LNCAP (cell line): ENCODE results near the gene ARHGAP15.

ENCODE experiments used
- TF ChIP-seq, protein P1 (sequence below): fragments of 450-650 bp; IDR thresholded peaks from 2 replicates; pipeline ENCODE4 v1.5.1; 2017; ENCODE audit warnings: mild to moderate bottlenecking

The ARHGAP15 gene

DNA sequence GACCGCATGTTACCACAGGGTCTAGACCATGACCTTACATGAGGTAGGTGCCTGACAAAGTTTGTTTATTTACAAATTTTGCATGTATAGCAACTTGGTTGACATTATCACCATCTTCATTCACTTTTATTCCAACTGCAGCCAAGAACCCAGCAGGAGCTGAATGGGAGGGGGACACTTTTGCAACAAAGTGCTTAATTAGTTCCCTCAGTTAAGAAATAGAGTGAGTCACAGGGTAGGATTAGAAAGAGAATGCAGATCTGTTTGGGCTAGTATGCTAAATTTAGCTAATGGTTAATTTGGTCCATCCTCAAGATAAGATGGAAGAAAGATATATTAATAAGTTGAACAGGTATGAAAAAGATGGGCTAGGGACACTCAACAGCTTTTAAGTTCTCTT, 678.9 kb downstream of the ARHGAP15 start:
- TF ChIP-seq, protein P1, sequence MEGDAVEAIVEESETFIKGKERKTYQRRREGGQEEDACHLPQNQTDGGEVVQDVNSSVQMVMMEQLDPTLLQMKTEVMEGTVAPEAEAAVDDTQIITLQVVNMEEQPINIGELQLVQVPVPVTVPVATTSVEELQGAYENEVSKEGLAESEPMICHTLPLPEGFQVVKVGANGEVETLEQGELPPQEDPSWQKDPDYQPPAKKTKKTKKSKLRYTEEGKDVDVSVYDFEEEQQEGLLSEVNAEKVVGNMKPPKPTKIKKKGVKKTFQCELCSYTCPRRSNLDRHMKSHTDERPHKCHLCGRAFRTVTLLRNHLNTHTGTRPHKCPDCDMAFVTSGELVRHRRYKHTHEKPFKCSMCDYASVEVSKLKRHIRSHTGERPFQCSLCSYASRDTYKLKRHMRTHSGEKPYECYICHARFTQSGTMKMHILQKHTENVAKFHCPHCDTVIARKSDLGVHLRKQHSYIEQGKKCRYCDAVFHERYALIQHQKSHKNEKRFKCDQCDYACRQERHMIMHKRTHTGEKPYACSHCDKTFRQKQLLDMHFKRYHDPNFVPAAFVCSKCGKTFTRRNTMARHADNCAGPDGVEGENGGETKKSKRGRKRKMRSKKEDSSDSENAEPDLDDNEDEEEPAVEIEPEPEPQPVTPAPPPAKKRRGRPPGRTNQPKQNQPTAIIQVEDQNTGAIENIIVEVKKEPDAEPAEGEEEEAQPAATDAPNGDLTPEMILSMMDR = no peak

DNA sequence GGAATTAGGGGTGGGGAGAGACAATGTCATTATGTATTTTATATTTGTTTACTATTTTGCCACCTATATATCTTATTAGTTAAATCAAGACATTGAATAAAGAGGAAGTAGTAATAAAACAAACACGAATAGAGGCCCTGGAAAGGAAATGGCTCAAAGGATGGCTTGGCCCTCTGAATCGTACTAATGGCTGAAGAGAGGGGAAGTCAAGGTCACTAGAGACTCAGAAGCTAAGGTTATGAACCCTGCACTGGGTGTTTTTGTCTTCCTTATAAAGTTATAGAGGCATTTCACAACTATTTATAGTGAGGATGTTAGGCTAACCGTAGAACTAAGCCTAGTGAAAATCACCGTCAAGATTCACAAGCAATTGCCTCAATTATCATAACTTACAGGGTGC, 685.9 kb downstream of the ARHGAP15 start:
- TF ChIP-seq, protein P1 = no peak

DNA sequence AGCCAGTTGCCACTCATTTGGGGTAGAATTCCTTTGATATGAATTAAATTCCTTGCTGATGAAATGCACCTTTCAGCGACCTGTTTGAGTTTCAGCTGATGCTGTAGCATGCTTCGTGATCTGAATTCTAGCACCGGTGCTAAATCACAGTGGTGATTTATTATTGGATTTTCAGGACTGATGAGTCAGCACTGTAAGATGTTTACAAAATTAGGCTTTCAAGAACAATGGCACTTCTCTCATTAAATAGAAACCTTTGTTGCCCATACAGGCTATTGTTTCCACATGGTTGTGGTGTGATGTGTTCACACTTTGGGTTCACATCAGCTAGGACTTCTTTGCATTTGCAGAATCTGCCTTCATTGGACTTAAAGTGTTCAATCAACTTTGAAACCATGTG, 687.7 kb downstream of the ARHGAP15 start:
- TF ChIP-seq, protein P1 = no peak
